Motor neuron (in vitro differentiated cells): ENCODE measurements around the gene PLCG2. TPM values are rescaled to one million over a fixed set of nuclear protein-coding genes. Genes with fewer than 3 reads are reported as not detected.

Experiments
- ATAC-seq, 8 experiments: fragments of 200-7000 bp; cut with Tn5 transposase; replicated peaks in 6 of 8; 2 replicates each; pipeline ENCODE4 v1.8.0; 2021; ENCODE audit warnings: mild to moderate bottlenecking in 8 of 8, moderate library complexity in 8 of 8
- H3K27ac ChIP-seq, 2 donors: fragments of 250-450 bp; sonication (Bioruptor Pico); 2 replicates each; pipeline ENCODE4 v1.9.0; 2021; ENCODE audit warnings: antibody characterized with exemption in 2 of 2, mild to moderate bottlenecking in 2 of 2, moderate library complexity in 1 of 2
- H3K4me1 ChIP-seq, 2 donors: fragments of 250-450 bp; sonication (Bioruptor Pico); replicated peaks in 1 of 2; 2 replicates each; pipeline ENCODE4 v1.6.1; 2021; ENCODE audit warnings: antibody characterized with exemption in 2 of 2, mild to moderate bottlenecking in 2 of 2, moderate library complexity in 1 of 2
- H3K4me3 ChIP-seq, 5 donors: fragments of 250-450 bp; sonication (Bioruptor Pico); 2 replicates each; pipeline ENCODE4 v1.9.0; 2021; ENCODE audit warnings: antibody characterized with exemption in 5 of 5, mild to moderate bottlenecking in 5 of 5, moderate library complexity in 4 of 5
- WGBS, 10 experiments: fragments of 450-650 bp; shearing (Covaris generic); methylation state at CpG; one replicate each; pipeline ENCODE4 v1.0.0; 2022; 5-methylcytosine and 5-hydroxymethylcytosine counted together
- in situ Hi-C, 9 experiments: fragments of 400-800 bp; cut with MboI; loops; one replicate each; pipeline ENCODE4 v1.15.0; 2021; ENCODE audit warnings: low sequenced_read_pairs in 9 of 9, low pct_unique_long_range_greater_than_20kb in 2 of 9; ENCODE audit not compliant: unreplicated experiment in 9 of 9
- total RNA-seq, 8 experiments: library from RNA; unstranded; fragments of 300-600 nt; gene quantifications; 2 replicates each; pipeline versions ENCODE4 v1.2.3 to v1.2.4, GENCODE V29; 2022

Gene PLCG2
- total RNA-seq, 8 experiments from 2014 or later: 0.09 to 2.7 (median 0.87) TPM

GRCh38 chr16:81888520-81889394 lies 109.7 kb downstream of the PLCG2 start:
- ATAC-seq: no peak

GRCh38 chr16:81891736-81892364 lies 112.8 kb downstream of the PLCG2 start:
- H3K4me3 ChIP-seq: no peak overlapping the region
- H3K27ac ChIP-seq: no peak overlapping the region
- ATAC-seq: no peak
- in situ Hi-C loops: loop anchor here in 1 of 9 experiments (25.0 kb wide), 1 partner anchor 345 kb away; no protein-coding TSS in a partner anchor
- 0 to 100% (median 67%) methylated on average over 1 to 4 of the region's 6 CpGs; no CpG with 5 or more reads in 3 of the 10 experiments for WGBS, 10 experiments
- H3K4me1 ChIP-seq: no peaks in the 10 kb centered on the region

More at GRCh38 chr16:81888520-81889394, 109.7 kb downstream of the PLCG2 start:
- H3K27ac ChIP-seq: no peak overlapping the region
- in situ Hi-C loops: loop anchor here in 1 of 9 experiments (25.0 kb wide), 1 partner anchor 349 kb away; no protein-coding TSS in a partner anchor
- H3K4me3 ChIP-seq: no peak overlapping the region
- 51 to 90% (median 72%) methylated on average over 2 to 16 of the region's 16 CpGs for WGBS, 10 experiments
- H3K4me1 ChIP-seq: no peaks in the 10 kb centered on the region

DNA sequence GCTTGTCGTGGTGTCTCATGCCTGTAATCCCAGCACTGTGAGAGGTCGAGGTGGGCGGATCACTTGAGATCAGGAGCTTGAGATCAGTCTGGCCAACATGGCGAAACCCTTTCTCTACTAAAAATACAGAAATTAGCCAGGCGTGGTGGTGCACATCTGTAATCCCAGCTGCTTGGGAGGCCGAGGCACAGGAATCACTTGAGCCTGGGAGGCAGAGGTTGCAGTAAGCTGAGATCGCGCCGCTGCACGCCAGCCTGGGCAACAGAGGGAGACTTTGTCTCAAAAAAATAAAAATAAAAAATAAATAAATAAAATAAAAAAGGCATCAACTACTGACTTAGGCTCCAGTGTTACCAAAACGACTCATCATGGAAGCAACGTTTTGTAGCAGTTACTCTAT lies 115.5 kb downstream of the PLCG2 start:
- Histone ChIP-seq H3K4me1 (no peaks in the 10 kb centered on the region), H3K27ac (no peak overlapping the region), H3K4me3 (no peak overlapping the region)
- 76 to 100% (median 86%) methylated on average over 1 to 12 of the region's 12 CpGs for WGBS, 10 experiments
- no peak for ATAC-seq
- in situ Hi-C loops: loop anchor here in 1 of 9 experiments (25.0 kb wide), 1 partner anchor 343 kb away; no protein-coding TSS in a partner anchor

DNA sequence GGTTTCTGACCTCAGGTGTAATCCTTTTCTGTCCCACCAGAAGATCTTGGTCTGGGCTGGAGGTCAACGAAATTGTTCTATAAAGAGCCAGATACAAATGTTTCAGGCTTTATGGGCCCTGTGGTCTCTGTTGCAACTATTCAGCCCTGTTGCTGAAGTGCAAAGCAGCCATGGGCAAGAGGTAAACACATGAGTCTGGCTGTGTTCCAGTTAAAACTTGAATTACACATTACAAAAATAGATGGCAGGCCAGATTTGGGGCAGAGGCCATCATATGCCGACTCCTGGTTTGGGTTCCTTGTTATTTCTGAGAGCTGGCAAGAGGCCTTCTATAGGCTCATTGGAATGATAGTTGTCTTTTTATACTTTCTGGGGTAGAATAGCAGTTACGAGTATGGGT lies 117.8 kb downstream of the PLCG2 start:
- Histone ChIP-seq H3K4me3 (no peak overlapping the region), H3K27ac (no peak overlapping the region), H3K4me1 (no peaks in the 10 kb centered on the region)
- in situ Hi-C loops: loop anchor here in 1 of 9 experiments (25.0 kb wide), 1 partner anchor 340 kb away; no protein-coding TSS in a partner anchor
- 25 to 100% (median 87%) methylated on average over 1 to 3 of the region's 3 CpGs for WGBS, 10 experiments
- ATAC-seq: no peak

- Histone ChIP-seq H3K27ac (no peak overlapping the region), H3K4me1 (no peaks in the 10 kb centered on the region), H3K4me3 (no peak overlapping the region)
- no peak for ATAC-seq
- in situ Hi-C loops: loop anchor here in 1 of 9 experiments (25.0 kb wide), 1 partner anchor 338 kb away; no protein-coding TSS in a partner anchor
- WGBS, 10 experiments: 17 to 95% (median 67%) methylated on average over 1 to 5 of the region's 6 CpGs; no CpG with 5 or more reads in 3 of the 10 experiments
Observed at GRCh38 chr16:81899601-81900000, 120.5 kb downstream of the PLCG2 start.

DNA sequence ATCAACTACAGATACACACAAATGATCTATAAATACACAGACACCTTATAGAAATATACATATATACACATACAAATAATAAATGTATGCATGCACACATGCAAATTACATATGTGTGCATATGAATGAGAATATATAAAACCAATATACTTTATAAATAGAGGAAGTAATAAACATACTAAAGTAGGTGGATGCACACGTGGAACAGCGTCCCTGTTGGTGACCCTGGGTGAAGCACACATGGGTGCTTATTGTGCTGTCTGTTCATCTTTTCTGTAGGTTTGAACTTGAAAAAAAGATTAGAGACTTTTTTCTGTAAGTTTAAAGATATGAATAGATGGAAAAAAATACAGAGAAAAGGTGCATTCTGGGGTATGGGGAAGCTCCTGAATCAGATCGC lies 120.9 kb downstream of the PLCG2 start:
- Histone ChIP-seq H3K4me3 (no peak overlapping the region), H3K27ac (no peak overlapping the region), H3K4me1 (no peaks in the 10 kb centered on the region)
- in situ Hi-C loops: no loop called here
- 17 to 100% (median 67%) methylated on average over 1 to 2 of the region's 3 CpGs; no CpG with 5 or more reads in 6 of the 10 experiments for WGBS, 10 experiments
- no peak for ATAC-seq

DNA sequence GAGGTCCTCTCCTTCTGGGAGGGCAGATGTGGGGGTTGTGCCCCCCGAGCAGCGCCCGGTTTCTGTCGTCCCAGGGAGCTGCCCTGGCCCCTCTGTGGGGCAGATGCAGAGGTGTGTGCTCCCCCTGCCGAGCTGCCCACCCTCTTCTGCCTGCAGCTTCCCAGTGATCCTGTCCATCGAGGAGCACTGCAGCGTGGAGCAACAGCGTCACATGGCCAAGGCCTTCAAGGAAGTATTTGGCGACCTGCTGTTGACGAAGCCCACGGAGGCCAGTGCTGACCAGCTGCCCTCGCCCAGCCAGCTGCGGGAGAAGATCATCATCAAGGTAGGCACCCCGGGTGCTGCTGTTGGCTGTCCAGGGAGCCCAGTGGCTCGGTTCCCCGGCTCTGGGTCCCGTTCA lies 121.4 kb downstream of the PLCG2 start:
- Histone ChIP-seq H3K4me1 (no peaks in the 10 kb centered on the region), H3K4me3 (no peak overlapping the region), H3K27ac (no peak overlapping the region)
- in situ Hi-C loops: no loop called here
- WGBS, 10 experiments: 40 to 89% (median 60%) methylated on average over 1 to 3 of the region's 17 CpGs; no CpG with 5 or more reads in 7 of the 10 experiments
- no peak for ATAC-seq

- in situ Hi-C loops: no loop called here
- no peaks in the 10 kb centered on the region for H3K4me1 ChIP-seq
- no peak overlapping the region for H3K4me3 ChIP-seq
- no peak overlapping the region for H3K27ac ChIP-seq
- WGBS, 10 experiments: 22 to 94% (median 91%) methylated on average over 2 to 6 of the region's 6 CpGs; no CpG with 5 or more reads in 2 of the 10 experiments
- ATAC-seq: no peak
Observed at GRCh38 chr16:81901484-81901883, 122.4 kb downstream of the PLCG2 start.

- H3K27ac ChIP-seq: no peak overlapping the region
- in situ Hi-C loops: no loop called here
- H3K4me1 ChIP-seq: no peaks in the 10 kb centered on the region
- no peak overlapping the region for H3K4me3 ChIP-seq
- no peak for ATAC-seq
- WGBS, 10 experiments: 0 to 95% (median 79%) methylated on average over 1 to 7 of the region's 9 CpGs; no CpG with 5 or more reads in 3 of the 10 experiments
Observed at GRCh38 chr16:81902025-81902424, 122.9 kb downstream of the PLCG2 start.

DNA sequence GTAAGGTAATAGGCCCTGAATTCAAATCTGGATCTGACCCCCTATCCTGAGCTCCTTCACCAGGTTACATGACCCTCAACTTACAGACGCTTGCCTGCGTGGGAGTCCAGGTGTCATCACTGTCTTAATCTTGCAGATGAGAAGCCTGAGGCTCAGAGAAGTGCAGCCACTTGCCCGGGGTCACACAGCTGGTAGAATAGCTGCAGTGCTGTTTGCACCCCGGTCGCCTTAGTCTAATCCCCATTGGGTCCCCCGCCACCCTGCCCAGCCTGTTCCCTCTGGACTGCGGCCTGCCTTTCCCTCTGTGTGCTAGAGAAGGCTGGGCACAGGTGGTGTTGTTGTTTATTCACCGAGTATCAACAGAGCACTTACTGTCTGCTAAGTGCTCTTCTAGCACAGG lies 125.2 kb downstream of the PLCG2 start:
- no peaks in the 10 kb centered on the region for H3K4me1 ChIP-seq
- ATAC-seq: no peak
- in situ Hi-C loops: no loop called here
- 40 to 100% (median 74%) methylated on average over 1 to 4 of the region's 8 CpGs; no CpG with 5 or more reads in 6 of the 10 experiments for WGBS, 10 experiments
- H3K4me3 ChIP-seq: no peak overlapping the region
- H3K27ac ChIP-seq: no peak overlapping the region

DNA sequence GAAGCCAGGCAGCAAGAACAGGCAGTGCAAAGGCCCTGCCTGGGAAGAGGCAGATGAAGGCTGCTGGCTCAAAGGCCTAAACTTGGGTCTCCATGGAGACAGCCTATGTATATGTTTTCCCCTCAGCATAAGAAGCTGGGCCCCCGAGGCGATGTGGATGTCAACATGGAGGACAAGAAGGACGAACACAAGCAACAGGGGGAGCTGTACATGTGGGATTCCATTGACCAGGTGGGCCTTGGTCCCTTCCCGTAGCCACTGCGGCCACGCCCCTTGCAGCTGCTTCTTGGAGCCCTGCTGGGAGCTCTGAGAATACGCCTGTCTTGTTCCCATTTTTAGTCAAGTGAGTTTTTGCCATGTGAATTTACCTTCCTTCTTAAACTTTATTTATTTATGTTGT lies 126.2 kb downstream of the PLCG2 start:
- 35 to 100% (median 76%) methylated on average over 1 to 5 of the region's 7 CpGs; no CpG with 5 or more reads in 4 of the 10 experiments for WGBS, 10 experiments
- Histone ChIP-seq H3K4me1 (no peaks in the 10 kb centered on the region), H3K4me3 (no peak overlapping the region), H3K27ac (no peak overlapping the region)
- ATAC-seq: no peak
- in situ Hi-C loops: no loop called here

DNA sequence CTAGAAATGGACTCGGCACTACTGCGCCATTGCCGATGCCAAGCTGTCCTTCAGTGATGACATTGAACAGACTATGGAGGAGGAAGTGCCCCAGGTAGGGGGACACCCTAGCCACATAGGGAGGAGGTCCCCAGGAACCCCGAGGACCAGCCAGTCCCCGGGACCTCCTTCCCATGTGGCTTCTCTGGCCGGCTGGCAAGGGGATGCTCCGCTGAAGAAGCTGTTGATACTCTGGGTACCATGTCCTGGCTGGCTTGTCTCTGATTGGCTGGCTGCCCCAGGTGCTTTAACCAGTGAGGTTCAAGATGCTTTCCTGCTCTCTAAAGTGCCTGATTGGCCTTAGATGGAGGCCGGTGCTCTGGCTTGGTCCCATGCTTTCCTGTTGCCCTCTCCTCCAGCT lies 128.6 kb downstream of the PLCG2 start:
- Histone ChIP-seq H3K27ac (no peak overlapping the region), H3K4me3 (no peak overlapping the region), H3K4me1 (no peaks in the 10 kb centered on the region)
- WGBS, 10 experiments: 40 to 100% (median 82%) methylated on average over 1 to 6 of the region's 8 CpGs; no CpG with 5 or more reads in 6 of the 10 experiments
- in situ Hi-C loops: no loop called here
- no peak for ATAC-seq
